ENCODE data around the gene RAB11FIP4. TPM values are rescaled to one million over a fixed set of nuclear protein-coding genes. Genes with fewer than 3 reads are reported as not detected.

The RAB11FIP4 gene
- total RNA-seq, 1 donor from 2014 or later, result 0.99 TPM

GRCh38 chr17:31575043-31575442 is 183.6 kb downstream of the RAB11FIP4 start:
- H3K4me3 Mint-ChIP-seq (ENCODE audit: unreplicated experiment), result no peak overlapping the region
- no peak for DNase-seq (ENCODE audit: extremely low spot score, unreplicated experiment)
- H3K27me3 Mint-ChIP-seq (ENCODE audit: unreplicated experiment), result no peaks in the 10 kb centered on the region
- H3K4me1 Mint-ChIP-seq (ENCODE audit: unreplicated experiment), result peaks cover 47% of the 10 kb centered on the region
- peaks cover 4% of the 10 kb centered on the region for H3K36me3 Mint-ChIP-seq (ENCODE audit: unreplicated experiment)
- TF ChIP-seq CTCF (IDR thresholded peaks at IDR 0.05), result no peak
- H3K27ac Mint-ChIP-seq (ENCODE audit: unreplicated experiment), result no peak overlapping the region
- no peaks in the 10 kb centered on the region for H3K9me3 Mint-ChIP-seq (ENCODE audit: unreplicated experiment)

GRCh38 chr17:31579265-31579664 is 187.8 kb downstream of the RAB11FIP4 start:
- Mint-ChIP-seq H3K9me3 (ENCODE audit: unreplicated experiment) (no peaks in the 10 kb centered on the region), H3K4me1 (ENCODE audit: unreplicated experiment) (peaks cover 54% of the 10 kb centered on the region), H3K4me3 (ENCODE audit: unreplicated experiment) (no peak overlapping the region), H3K27ac (ENCODE audit: unreplicated experiment) (peak overlapping the region; percentile 75), H3K36me3 (ENCODE audit: unreplicated experiment) (no peaks in the 10 kb centered on the region), H3K27me3 (ENCODE audit: unreplicated experiment) (no peaks in the 10 kb centered on the region)
- TF ChIP-seq CTCF (IDR thresholded peaks at IDR 0.05), result no peak
- no peak for DNase-seq (ENCODE audit: extremely low spot score, unreplicated experiment)

GRCh38 chr17:31580316-31580705 is 188.8 kb downstream of the RAB11FIP4 start:
- Mint-ChIP-seq H3K4me1 (ENCODE audit: unreplicated experiment) (peaks cover 54% of the 10 kb centered on the region), H3K36me3 (ENCODE audit: unreplicated experiment) (no peaks in the 10 kb centered on the region), H3K9me3 (ENCODE audit: unreplicated experiment) (no peaks in the 10 kb centered on the region), H3K4me3 (ENCODE audit: unreplicated experiment) (no peak overlapping the region), H3K27me3 (ENCODE audit: unreplicated experiment) (no peaks in the 10 kb centered on the region), H3K27ac (ENCODE audit: unreplicated experiment) (peak overlapping the region; percentile 84)
- DNase-seq (ENCODE audit: extremely low spot score, unreplicated experiment), result no peak
- TF ChIP-seq CTCF (IDR thresholded peaks at IDR 0.05), result no peak

GRCh38 chr17:31580706-31581490 is 189.4 kb downstream of the RAB11FIP4 start:
- Mint-ChIP-seq H3K4me1 (ENCODE audit: unreplicated experiment) (peaks cover 52% of the 10 kb centered on the region), H3K9me3 (ENCODE audit: unreplicated experiment) (no peaks in the 10 kb centered on the region), H3K36me3 (ENCODE audit: unreplicated experiment) (no peaks in the 10 kb centered on the region), H3K27ac (ENCODE audit: unreplicated experiment) (peak overlapping the region; percentile 84), H3K27me3 (ENCODE audit: unreplicated experiment) (no peaks in the 10 kb centered on the region), H3K4me3 (ENCODE audit: unreplicated experiment) (no peak overlapping the region)
- TF ChIP-seq CTCF (IDR thresholded peaks at IDR 0.05), result no peak
- no peak for DNase-seq (ENCODE audit: extremely low spot score, unreplicated experiment)

GRCh38 chr17:31581491-31581890 is 190.0 kb downstream of the RAB11FIP4 start:
- H3K27me3 Mint-ChIP-seq (ENCODE audit: unreplicated experiment), result no peaks in the 10 kb centered on the region
- H3K27ac Mint-ChIP-seq (ENCODE audit: unreplicated experiment), result peak overlapping the region; percentile 84
- no peaks in the 10 kb centered on the region for H3K9me3 Mint-ChIP-seq (ENCODE audit: unreplicated experiment)
- TF ChIP-seq CTCF (IDR thresholded peaks at IDR 0.05), result no peak
- no peak for DNase-seq (ENCODE audit: extremely low spot score, unreplicated experiment)
- no peaks in the 10 kb centered on the region for H3K36me3 Mint-ChIP-seq (ENCODE audit: unreplicated experiment)
- H3K4me1 Mint-ChIP-seq (ENCODE audit: unreplicated experiment), result peaks cover 55% of the 10 kb centered on the region
- no peak overlapping the region for H3K4me3 Mint-ChIP-seq (ENCODE audit: unreplicated experiment)

All from osteocyte (in vitro differentiated cells).